Measurements from ENCODE around the gene ZNF462. TPM values are rescaled to one million over a fixed set of nuclear protein-coding genes. Genes with fewer than 3 reads are reported as not detected.

The ZNF462 gene
- total and polyA plus RNA-seq, 2 of the 4 experiments (the other 2 are of a cell fraction) = 6.1 to 18.8 TPM

- Histone ChIP-seq H3K79me1 (ENCODE audit: low read depth in 1 of 2, low read length in 2 of 2) (no peaks in the 10 kb centered on the region), H3K36me3 (ENCODE audit: control insufficient read depth, insufficient read depth, low read length) (no peaks in the 10 kb centered on the region), H2AK5ac (ENCODE audit: low read depth, low read length) (no peak overlapping the region), H4K20me1 (ENCODE audit: insufficient read depth, low read length) (peaks cover 9% of the 10 kb centered on the region; the same call in 1 of the 2 replicates), H3K23ac (ENCODE audit: low read depth, low read length) (no peak overlapping the region), H3K4ac (ENCODE audit: low read depth, low read length) (no peak overlapping the region), H3K9ac (ENCODE audit: low read depth, low read length) (no peak overlapping the region), H3K4me3 (ENCODE audit: insufficient read depth, low read depth, low read length) (no peak overlapping the region), H2BK120ac (ENCODE audit: low read depth, low read length) (no peak overlapping the region), H2BK20ac (ENCODE audit: low read depth, low read length) (no peak overlapping the region), H2AK9ac (replicated peaks; ENCODE audit: low read depth, low read length, poor library complexity) (no peak overlapping the region), H3K4me1 (ENCODE audit: control insufficient read depth, insufficient read depth, low read length) (peaks cover 5% of the 10 kb centered on the region), H3K14ac (replicated peaks; ENCODE audit: low read depth, low read length) (no peak overlapping the region), H3K9me1 (ENCODE audit: insufficient read depth, low read length) (peaks cover 2% of the 10 kb centered on the region; the same call in 1 of the 2 replicates), H3K4me2 (ENCODE audit: low read depth, low read length) (no peak overlapping the region), H4K8ac (ENCODE audit: low read depth in 2 of 2, low read length in 2 of 2) (no peak overlapping the region), H4K91ac (ENCODE audit: insufficient read depth, low read depth, low read length) (no peak overlapping the region), H2BK15ac (ENCODE audit: low read depth, low read length) (no peak overlapping the region), H2BK5ac (ENCODE audit: low read depth, low read length, poor library complexity, severe bottlenecking) (no peak overlapping the region), H3K56ac (ENCODE audit: extremely low read depth, insufficient read depth, low read length) (no peak overlapping the region), H2AFZ (replicated peaks; ENCODE audit: low read length, poor library complexity) (no peak overlapping the region), H3K27me3 (ENCODE audit: control insufficient read depth, insufficient read depth, low read length) (peaks cover 64% of the 10 kb centered on the region), H3K27ac (ENCODE audit: insufficient read depth, low read length) (no peak overlapping the region), H3K9me3 (ENCODE audit: control insufficient read depth, insufficient read depth, low read length) (peaks cover 14% of the 10 kb centered on the region), H4K5ac (ENCODE audit: low read depth, low read length) (no peak overlapping the region), H3K18ac (ENCODE audit: low read depth, low read length) (no peak overlapping the region)
- ATAC-seq (ENCODE audit: low read depth) = peak; percentile 96
- ChIA-PET POLR2A (ENCODE audit: unreplicated experiment) (interaction anchor here (0.6 kb wide), 1 partner anchor 156 kb away, joined by 7 read pairs; no protein-coding TSS in a partner anchor), CTCF (no interaction called here)
- TF ChIP-seq BHLHE40 (IDR thresholded peaks at IDR 0.05; ENCODE audit: low read depth, low read length) = peak; percentile 89
- TF ChIP-seq CHD1 (IDR thresholded peaks at IDR 0.05; ENCODE audit: low read depth, low read length) = no peak
- TF ChIP-seq RCOR1 (IDR thresholded peaks at IDR 0.05; ENCODE audit: insufficient replicate concordance, low read length) = no peak
- TF ChIP-seq FOS (IDR thresholded peaks at IDR 0.05; ENCODE audit: low read depth, low read length) = no peak; the same call in 1 of the 2 replicates
- no peak; the same call in 1 of the 2 replicates for TF ChIP-seq RAD21 (IDR thresholded peaks at IDR 0.05; ENCODE audit: low read length)
- no peak for TF ChIP-seq ELK1 (IDR thresholded peaks at IDR 0.05; ENCODE audit: borderline replicate concordance, low read depth, low read length)
- no peak for TF ChIP-seq RFX5 (IDR thresholded peaks at IDR 0.05; ENCODE audit: low read depth, low read length)
- no peak for TF ChIP-seq MAFK (IDR thresholded peaks at IDR 0.05; ENCODE audit: low read depth, low read length)
- TF ChIP-seq MAZ (IDR thresholded peaks at IDR 0.05; ENCODE audit: borderline replicate concordance, low read depth, low read length) = peak; percentile 77
- dilution Hi-C loops (cut with HindIII; ENCODE audit: low sequenced_read_pairs, unreplicated experiment) (no loop called here), intact Hi-C loops (cut with micrococcal nuclease) (loop anchor here (2.0 kb wide), 1 partner anchor 157 kb away; the partner anchor contains the start of gene ZNF462), in situ Hi-C loops (cut with MboI; ENCODE audit: low sequenced_read_pairs) (no loop called here)
- no TSS peak for BruUV-seq (replicated peaks)
- peak; percentile 96 for DNase-seq
- 40% methylated on average over 1 of the region's 2 CpGs; no CpG with 5 or more reads in 1 of the 2 experiments for WGBS, 2 experiments (ENCODE audit: extremely low coverage in 2 of 2, insufficient read length in 1 of 2)
Observed at GRCh38 chr9:107020040-107020530, 157.1 kb downstream of the ZNF462 start.
